ENCODE data around the gene MEIS1. TPM values are rescaled to one million over a fixed set of nuclear protein-coding genes. Genes with fewer than 3 reads are reported as not detected.

MEIS1 gene
- total and polyA plus RNA-seq, 4 donors, result 9.0 to 158 (median 41.0) TPM

DNA sequence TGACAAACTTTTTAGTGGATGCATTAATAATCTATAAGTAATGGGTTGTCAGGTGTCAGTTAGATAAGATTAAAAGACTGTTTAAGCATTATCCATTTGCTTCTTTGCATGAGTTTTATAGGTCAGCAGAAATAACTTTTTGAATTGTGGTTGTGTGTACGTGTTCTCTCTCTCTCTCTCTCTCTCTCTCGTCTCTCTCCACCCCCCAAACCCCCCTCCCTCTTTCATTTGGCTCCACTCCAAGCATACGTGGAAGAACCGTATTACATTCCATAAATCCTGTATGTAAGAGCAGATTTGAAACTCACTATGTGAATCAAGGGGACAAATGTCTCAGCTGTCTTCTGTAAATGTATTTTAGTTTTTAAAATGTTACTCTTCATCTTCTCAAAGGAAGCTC lies 120.2 kb downstream of the MEIS1 start:
- Histone ChIP-seq H3K4me1 (ENCODE audit: control insufficient read depth in 5 of 5, insufficient read depth in 5 of 5, low read length in 5 of 5) (peaks cover 2 to 43% (median 32%) of the 10 kb centered on the region in 5 donors), H3K4me3 (no peak overlapping the region), H3K9ac (ENCODE audit: insufficient read depth in 1 of 2, low read length in 2 of 2) (peak overlapping the region; percentile 12 to 71), H3K27ac (ENCODE audit: low read depth in 1 of 2, low read length in 1 of 2) (peak overlapping the region in 1 of 2 donors; percentile 63), H3K36me3 (ENCODE audit: control insufficient read depth in 4 of 4, insufficient read depth in 4 of 4, low read length in 4 of 4) (peaks cover 0 to 32% (median 12%) of the 10 kb centered on the region in 4 donors), H3K27me3 (ENCODE audit: control insufficient read depth in 3 of 3, insufficient read depth in 3 of 3, low read length in 2 of 3) (no peaks in the 10 kb centered on the region), H3K9me3 (ENCODE audit: control insufficient read depth in 4 of 4, insufficient read depth in 3 of 4, low read length in 3 of 4) (no peaks in the 10 kb centered on the region)
- TF ChIP-seq, protein P1, sequence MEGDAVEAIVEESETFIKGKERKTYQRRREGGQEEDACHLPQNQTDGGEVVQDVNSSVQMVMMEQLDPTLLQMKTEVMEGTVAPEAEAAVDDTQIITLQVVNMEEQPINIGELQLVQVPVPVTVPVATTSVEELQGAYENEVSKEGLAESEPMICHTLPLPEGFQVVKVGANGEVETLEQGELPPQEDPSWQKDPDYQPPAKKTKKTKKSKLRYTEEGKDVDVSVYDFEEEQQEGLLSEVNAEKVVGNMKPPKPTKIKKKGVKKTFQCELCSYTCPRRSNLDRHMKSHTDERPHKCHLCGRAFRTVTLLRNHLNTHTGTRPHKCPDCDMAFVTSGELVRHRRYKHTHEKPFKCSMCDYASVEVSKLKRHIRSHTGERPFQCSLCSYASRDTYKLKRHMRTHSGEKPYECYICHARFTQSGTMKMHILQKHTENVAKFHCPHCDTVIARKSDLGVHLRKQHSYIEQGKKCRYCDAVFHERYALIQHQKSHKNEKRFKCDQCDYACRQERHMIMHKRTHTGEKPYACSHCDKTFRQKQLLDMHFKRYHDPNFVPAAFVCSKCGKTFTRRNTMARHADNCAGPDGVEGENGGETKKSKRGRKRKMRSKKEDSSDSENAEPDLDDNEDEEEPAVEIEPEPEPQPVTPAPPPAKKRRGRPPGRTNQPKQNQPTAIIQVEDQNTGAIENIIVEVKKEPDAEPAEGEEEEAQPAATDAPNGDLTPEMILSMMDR (IDR thresholded peaks at IDR 0.05; ENCODE audit: control extremely low read depth, extremely low read depth), result no peak
- no peak for ATAC-seq (ENCODE audit: insufficient read depth, low FRiP score)
- DNase-seq, result peak; percentile 53 to 87 (median 77)
- 2% methylated on average over 4 of the region's 4 CpGs for WGBS, 2 donors

DNA sequence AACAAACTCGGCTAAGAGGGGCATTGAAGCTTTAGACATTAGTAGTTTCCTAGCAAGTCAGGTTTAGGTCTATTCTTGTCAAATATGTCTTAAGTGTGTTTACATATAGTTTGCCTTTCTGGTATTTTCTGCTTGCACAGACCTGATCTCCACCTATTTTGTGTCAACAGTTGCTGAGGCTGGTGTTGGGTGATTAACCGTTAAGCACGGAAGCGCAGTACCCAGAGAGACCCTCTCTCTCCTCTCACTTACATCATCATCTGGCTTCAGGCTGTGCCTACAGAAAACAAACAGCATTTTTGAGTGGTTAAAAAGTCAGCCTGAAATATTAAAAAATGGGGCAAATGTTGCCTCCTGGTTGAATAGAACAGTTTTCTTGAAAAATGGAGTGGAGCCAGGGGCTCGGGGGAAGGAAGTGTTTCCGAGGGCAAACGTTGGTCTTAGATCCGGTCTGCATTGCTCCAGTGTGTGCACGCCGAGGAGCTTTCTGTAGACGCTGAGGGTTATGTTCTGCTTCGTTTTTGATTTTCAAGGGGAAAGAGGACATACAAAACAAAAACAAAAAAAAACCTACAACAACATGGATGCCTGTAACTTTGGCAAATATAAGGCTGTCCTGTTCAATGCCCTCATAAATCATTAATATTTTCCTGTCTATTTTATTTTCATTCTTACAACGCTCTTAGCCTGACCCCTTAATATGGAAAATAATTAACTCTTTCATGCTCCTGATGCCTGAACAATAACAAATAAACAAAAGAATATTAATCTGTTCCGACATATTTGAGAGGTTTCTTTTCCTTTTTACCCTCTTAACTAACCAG lies 120.8 kb downstream of the MEIS1 start:
- H3K36me3 ChIP-seq (ENCODE audit: control insufficient read depth in 4 of 4, insufficient read depth in 4 of 4, low read length in 4 of 4), result peaks cover 0 to 33% (median 12%) of the 10 kb centered on the region in 4 donors
- ATAC-seq (ENCODE audit: insufficient read depth, low FRiP score) (no peak), DNase-seq (peak; percentile 57 to 82 (median 77))
- no peak overlapping the region for H3K4me3 ChIP-seq
- no peaks in the 10 kb centered on the region for H3K9me3 ChIP-seq (ENCODE audit: control insufficient read depth in 4 of 4, insufficient read depth in 3 of 4, low read length in 3 of 4)
- 3 to 4% methylated on average over 14 of the region's 14 CpGs for WGBS, 2 donors
- peak overlapping the region; percentile 63 to 82 for H3K27ac ChIP-seq (ENCODE audit: low read depth in 1 of 2, low read length in 1 of 2)
- H3K4me1 ChIP-seq (ENCODE audit: control insufficient read depth in 5 of 5, insufficient read depth in 5 of 5, low read length in 5 of 5), result peaks cover 2 to 43% (median 32%) of the 10 kb centered on the region in 5 donors
- no peaks in the 10 kb centered on the region for H3K27me3 ChIP-seq (ENCODE audit: control insufficient read depth in 3 of 3, insufficient read depth in 3 of 3, low read length in 2 of 3)
- peak overlapping the region in 1 of 2 donors; percentile 71 for H3K9ac ChIP-seq (ENCODE audit: insufficient read depth in 1 of 2, low read length in 2 of 2)
- TF ChIP-seq, protein P1 (IDR thresholded peaks at IDR 0.05; ENCODE audit: control extremely low read depth, extremely low read depth), result no peak

- Histone ChIP-seq H3K27me3 (ENCODE audit: control insufficient read depth in 3 of 3, insufficient read depth in 3 of 3, low read length in 2 of 3) (no peaks in the 10 kb centered on the region), H3K27ac (ENCODE audit: low read depth in 1 of 2, low read length in 1 of 2) (no peak overlapping the region), H3K9ac (ENCODE audit: insufficient read depth in 1 of 2, low read length in 2 of 2) (no peak overlapping the region), H3K4me1 (ENCODE audit: control insufficient read depth in 5 of 5, insufficient read depth in 5 of 5, low read length in 5 of 5) (peaks cover 2 to 43% (median 25%) of the 10 kb centered on the region in 5 donors), H3K36me3 (ENCODE audit: control insufficient read depth in 4 of 4, insufficient read depth in 4 of 4, low read length in 4 of 4) (peaks cover 0 to 29% (median 10%) of the 10 kb centered on the region in 4 donors), H3K9me3 (ENCODE audit: control insufficient read depth in 4 of 4, insufficient read depth in 3 of 4, low read length in 3 of 4) (no peaks in the 10 kb centered on the region), H3K4me3 (no peak overlapping the region)
- 74 to 88% methylated on average over 1 of the region's 1 CpG for WGBS, 2 donors
- DNase-seq, result no peak
- ATAC-seq (ENCODE audit: insufficient read depth, low FRiP score), result no peak
- TF ChIP-seq, protein P1 (IDR thresholded peaks at IDR 0.05; ENCODE audit: control extremely low read depth, extremely low read depth), result no peak
Observed at GRCh38 chr2:66559672-66560071, 124.7 kb downstream of the MEIS1 start.
